Measurements from ENCODE around the gene HTD2.

DNA sequence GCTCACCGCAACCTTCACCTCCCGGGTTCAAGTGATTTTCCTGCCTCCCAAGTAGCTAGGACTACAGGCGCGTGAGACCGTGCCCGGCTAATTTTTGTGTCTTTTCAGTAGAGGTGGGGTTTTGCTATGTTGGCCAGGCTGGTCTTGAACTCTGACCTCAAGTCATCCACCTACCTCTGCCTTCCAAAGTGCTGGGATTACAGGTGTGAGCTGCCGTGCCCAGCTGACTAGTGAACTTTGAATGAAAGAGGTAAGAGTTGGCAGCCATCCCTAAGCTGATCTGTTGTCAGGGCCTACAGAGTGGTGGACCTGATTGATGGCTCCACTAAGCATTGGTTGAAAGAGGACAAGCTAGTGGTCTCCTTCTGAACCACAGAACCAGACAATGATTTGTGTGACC is 41.7 kb downstream of the HTD2 start:
- TF ChIP-seq, protein P1, sequence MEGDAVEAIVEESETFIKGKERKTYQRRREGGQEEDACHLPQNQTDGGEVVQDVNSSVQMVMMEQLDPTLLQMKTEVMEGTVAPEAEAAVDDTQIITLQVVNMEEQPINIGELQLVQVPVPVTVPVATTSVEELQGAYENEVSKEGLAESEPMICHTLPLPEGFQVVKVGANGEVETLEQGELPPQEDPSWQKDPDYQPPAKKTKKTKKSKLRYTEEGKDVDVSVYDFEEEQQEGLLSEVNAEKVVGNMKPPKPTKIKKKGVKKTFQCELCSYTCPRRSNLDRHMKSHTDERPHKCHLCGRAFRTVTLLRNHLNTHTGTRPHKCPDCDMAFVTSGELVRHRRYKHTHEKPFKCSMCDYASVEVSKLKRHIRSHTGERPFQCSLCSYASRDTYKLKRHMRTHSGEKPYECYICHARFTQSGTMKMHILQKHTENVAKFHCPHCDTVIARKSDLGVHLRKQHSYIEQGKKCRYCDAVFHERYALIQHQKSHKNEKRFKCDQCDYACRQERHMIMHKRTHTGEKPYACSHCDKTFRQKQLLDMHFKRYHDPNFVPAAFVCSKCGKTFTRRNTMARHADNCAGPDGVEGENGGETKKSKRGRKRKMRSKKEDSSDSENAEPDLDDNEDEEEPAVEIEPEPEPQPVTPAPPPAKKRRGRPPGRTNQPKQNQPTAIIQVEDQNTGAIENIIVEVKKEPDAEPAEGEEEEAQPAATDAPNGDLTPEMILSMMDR (IDR thresholded peaks at IDR 0.05; ENCODE audit: insufficient read depth, low read depth, low read length) = no peak
- no peak for TF ChIP-seq EZH2 (IDR thresholded peaks at IDR 0.05; ENCODE audit: insufficient read depth, low read length)

Measured in astrocyte (in vitro differentiated cells and primary cell).